A549 (cell line): ENCODE results near the gene MT1HL1. TPM values are rescaled to one million over a fixed set of nuclear protein-coding genes. Genes with fewer than 3 reads are reported as not detected.

Experiments used
- ATAC-seq, 2 experiments: fragments of 200-7000 bp in 1 of 2; fragments of >200 bp in 1 of 2; cut with Nextera tagmentation in 1 of 2; cut with Tn5 transposase in 1 of 2; 3 replicates each; pipeline versions ENCODE4 v1.8.0 to v1.9.1; 2018 to 2020; ENCODE audit warnings: mild to moderate bottlenecking in 1 of 2, moderate library complexity in 1 of 2
- CTCF ChIA-PET: fragments of 300-600 bp; sonication (Branson Sonifier 250); formaldehyde crosslinking; extraction: SDS; loops from one replicate; lab custom pipeline; 2021; ENCODE audit warnings: antibody characterized with exemption, inconsistent platforms; lab: Yijun Ruan, JAX
- POLR2A ChIA-PET: fragments of 350-600 bp; formaldehyde crosslinking; extraction: SDS; loops from one replicate; lab custom pipeline; 2021; ENCODE audit warnings: antibody characterized with exemption, inconsistent platforms; lab: Yijun Ruan, JAX
- DNase-seq, 2 experiments: peaks; one replicate each; pipeline versions ENCODE4 v3.0.0 to v3.0.0-alpha.2; 2011 to 2016; ENCODE audit warnings: low read depth in 1 of 2, low spot score in 1 of 2
- FAIRE-seq: peaks from 2 replicates; lab custom pipeline; 2011; peaks lifted over from hg19 to GRCh38; lab: Jason Lieb, UNC
- H3K27ac ChIP-seq, 2 experiments: fragments of >200 bp; sonication (Bioruptor Twin); formaldehyde crosslinking; 3 replicates each; pipeline ENCODE4 v1.5.1; 2016 to 2017
- H3K4me1 ChIP-seq: fragments of >200 bp; sonication (Bioruptor Twin); formaldehyde crosslinking; 3 replicates; pipeline ENCODE4 v1.6.1; 2016
- H3K4me2 ChIP-seq: fragments of >200 bp; sonication (Bioruptor Twin); formaldehyde crosslinking; 3 replicates; pipeline ENCODE4 v1.6.1; 2016
- H3K4me3 ChIP-seq: fragments of >200 bp; sonication (Bioruptor Twin); formaldehyde crosslinking; 3 replicates; pipeline ENCODE4 v1.5.1; 2016
- H3K9me3 ChIP-seq: fragments of >200 bp; sonication (Bioruptor Twin); formaldehyde crosslinking; 3 replicates; pipeline ENCODE4 v1.6.1; 2016
- CBX2 ChIP-seq: fragments of 200-600 bp; sonication (generic); IDR thresholded peaks from 2 replicates; pipeline ENCODE4 v1.6.1; 2016; ENCODE audit warnings: low read depth, mild to moderate bottlenecking, borderline replicate concordance
- CHD4 ChIP-seq: fragments of 200-600 bp; sonication (generic); IDR thresholded peaks from 2 replicates; pipeline ENCODE4 v1.6.1; 2016; ENCODE audit warnings: antibody characterized with exemption, mild to moderate bottlenecking, borderline replicate concordance
- CTCF ChIP-seq: fragments of >200 bp; sonication (Bioruptor Twin); formaldehyde crosslinking; IDR thresholded peaks from 3 replicates; pipeline ENCODE4 v1.5.1; 2016
- EHMT2 ChIP-seq: fragments of 200-600 bp; sonication (generic); IDR thresholded peaks from 2 replicates; pipeline ENCODE4 v1.6.1; 2016; ENCODE audit warnings: antibody characterized with exemption, low read depth, mild to moderate bottlenecking, moderate library complexity
- EP300 ChIP-seq, 2 experiments: fragments of >200 bp; sonication (Bioruptor Twin); formaldehyde crosslinking; IDR thresholded peaks; 2 replicates in 1 of 2; 3 replicates in 1 of 2; pipeline ENCODE4 v1.6.1; 2016 to 2017
- HDAC2 ChIP-seq: fragments of 200-600 bp; sonication (generic); IDR thresholded peaks from 2 replicates; pipeline ENCODE4 v1.6.1; 2016
- HEYL ChIP-seq: fragments of 250-450 bp; sonication (Bioruptor Pico); IDR thresholded peaks from 2 replicates; pipeline ENCODE4 v1.8.0; 2021; ENCODE audit warnings: mild to moderate bottlenecking, moderate library complexity
- MAFK ChIP-seq: fragments of 450-650 bp; IDR thresholded peaks from 2 replicates; pipeline ENCODE4 v1.6.1; 2014; ENCODE audit not compliant: partially characterized antibody
- MAZ ChIP-seq: fragments of 150-350 bp; IDR thresholded peaks from 2 replicates; pipeline ENCODE4 v1.6.1; 2014; ENCODE audit warnings: antibody characterized with exemption, low read depth, low read length, borderline replicate concordance
- NR3C1 ChIP-seq: fragments of >200 bp; sonication (Bioruptor Twin); formaldehyde crosslinking; IDR thresholded peaks from 3 replicates; pipeline ENCODE4 v1.6.1; 2017
- PBX3 ChIP-seq: IDR thresholded peaks from 2 replicates; pipeline ENCODE4 v1.6.1; 2012
- POLR2A ChIP-seq: IDR thresholded peaks from 2 replicates; pipeline ENCODE4 v1.6.1; 2012; ENCODE audit warnings: mild to moderate bottlenecking, low read length
- POLR2AphosphoS2 ChIP-seq: conservative IDR thresholded peaks from 2 replicates; pipeline ENCODE4 v1.6.1; 2012; ENCODE audit warnings: low read length, improper control_type of control experiment, inconsistent platforms
- RAD21 ChIP-seq, 2 experiments: fragments of >200 bp in 1 of 2; sonication (Bioruptor Twin) in 1 of 2; formaldehyde crosslinking in 1 of 2; IDR thresholded peaks in 1 of 2; conservative IDR thresholded peaks in 1 of 2; 2 replicates in 1 of 2; 3 replicates in 1 of 2; pipeline ENCODE4 v1.6.1; 2012 to 2018; ENCODE audit warnings: inconsistent platforms in 1 of 2
- REST ChIP-seq: fragments of 200-600 bp; sonication (generic); IDR thresholded peaks from 2 replicates; pipeline ENCODE4 v1.6.1; 2016; ENCODE audit warnings: antibody characterized with exemption, mild to moderate bottlenecking, moderate library complexity
- RFX5 ChIP-seq: fragments of 450-650 bp; IDR thresholded peaks from 2 replicates; pipeline ENCODE4 v1.7.1; 2014; ENCODE audit warnings: antibody characterized with exemption, mild to moderate bottlenecking, moderate library complexity
- RNF2 ChIP-seq: fragments of 200-600 bp; sonication (generic); IDR thresholded peaks from 2 replicates; pipeline ENCODE4 v1.6.1; 2016; ENCODE audit warnings: low read depth, mild to moderate bottlenecking, antibody characterized with exemption, moderate library complexity, borderline replicate concordance
- SREBF2 ChIP-seq: fragments of 450-650 bp; IDR thresholded peaks from 2 replicates; pipeline ENCODE4 v1.6.1; 2014; ENCODE audit warnings: mild to moderate bottlenecking, moderate library complexity
- TP53 ChIP-seq: fragments of 250-450 bp; sonication (Bioruptor Pico); IDR thresholded peaks from 2 replicates; pipeline ENCODE4 v1.5.0; 2021; ENCODE audit warnings: mild to moderate bottlenecking, moderate library complexity
- USF2 ChIP-seq: fragments of 450-650 bp; IDR thresholded peaks from 2 replicates; pipeline ENCODE4 v1.6.1; 2014; ENCODE audit warnings: antibody characterized with exemption
- ZFP36 ChIP-seq: fragments of 450-650 bp; IDR thresholded peaks from 2 replicates; pipeline ENCODE4 v1.6.1; 2014; ENCODE audit warnings: borderline replicate concordance; ENCODE audit not compliant: partially characterized antibody
- ZNF302 ChIP-seq: fragments of 250-450 bp; sonication (Bioruptor Pico); IDR thresholded peaks from 2 replicates; pipeline ENCODE4 v1.9.0; 2021; ENCODE audit warnings: inconsistent platforms, mild to moderate bottlenecking, moderate library complexity
- WGBS: methylation state at CpG from one replicate; pipeline ENCODE4 v1.1.6; 2017; ENCODE audit errors: missing lambda C conversion rate; 5-methylcytosine and 5-hydroxymethylcytosine counted together
- polyA plus RNA-seq, 4 experiments: library from polyadenylated mRNA; depleted of rRNA in 3 of 4; stranded (reverse); fragments of >200 nt; fragmentation: RNase III in 1 of 4; extraction: RNeasy Plus Mini Kit Qiagen cat#74134 plus additional on column Dnase treatment in 1 of 4; gene quantifications; 2 replicates in 3 of 4; 3 replicates in 1 of 4; pipeline ENCODE4 v1.2.3, GENCODE V29; 2011 to 2017

The MT1HL1 gene
- polyA plus RNA-seq, 2 of the 4 experiments (the other 2 are of a cell fraction) = not detected

- 63% methylated on average over 13 of the region's 13 CpGs for WGBS
These were observed 24.9 kb downstream of the MT1HL1 start for GRCh38 chr1:236979149-236979900.

GRCh38 chr1:236978740-236979139 is 25.5 kb downstream of the MT1HL1 start:
- CTCF ChIA-PET = no interaction called here
- Histone ChIP-seq H3K4me2 (no peak overlapping the region), H3K4me3 (no peak overlapping the region), H3K9me3 (no peaks in the 10 kb centered on the region), H3K27ac (no peak overlapping the region), H3K4me1 (no peaks in the 10 kb centered on the region)
- WGBS = 71% methylated on average over 14 of the region's 14 CpGs
- FAIRE-seq = no peak
- POLR2A ChIA-PET = no interaction called here
- no peak for DNase-seq
- no peak for TF ChIP-seq REST
- no peak for TF ChIP-seq MAZ
- no peak for TF ChIP-seq PBX3
- no peak for TF ChIP-seq TP53 (CRISPR knock-in tag)
- TF ChIP-seq ZFP36 = no peak
- TF ChIP-seq NR3C1 = no peak
- no peak for TF ChIP-seq ZNF302
- TF ChIP-seq CBX2 = no peak
- no peak for TF ChIP-seq POLR2AphosphoS2
- TF ChIP-seq MAFK = no peak
- TF ChIP-seq RFX5 = no peak
- no peak for TF ChIP-seq EHMT2
- no peak for TF ChIP-seq RAD21 (conservative IDR thresholded peaks at IDR 0.05 in 1 of 2, IDR thresholded peaks at IDR 0.05 in 1 of 2)
- no peak for TF ChIP-seq HDAC2
- no peak for TF ChIP-seq CHD4
- no peak for ATAC-seq

More at GRCh38 chr1:236979149-236979900, 24.9 kb downstream of the MT1HL1 start:
- no peak for ATAC-seq
- POLR2A ChIA-PET = no interaction called here
- no peak overlapping the region for H3K4me3 ChIP-seq
- H3K27ac ChIP-seq = no peak overlapping the region
- no peaks in the 10 kb centered on the region for H3K4me1 ChIP-seq
- no peak for FAIRE-seq
- H3K4me2 ChIP-seq = no peak overlapping the region
- no peak for DNase-seq
- CTCF ChIA-PET = no interaction called here
- no peak for TF ChIP-seq RAD21 (conservative IDR thresholded peaks at IDR 0.05 in 1 of 2, IDR thresholded peaks at IDR 0.05 in 1 of 2)
- TF ChIP-seq CTCF = no peak
- TF ChIP-seq RNF2 = no peak
- TF ChIP-seq SREBF2 = no peak
- TF ChIP-seq EP300 (IDR thresholded peaks at IDR 0.05) = no peak
- TF ChIP-seq POLR2A = no peak
- TF ChIP-seq USF2 = no peak
- no peak for TF ChIP-seq MAZ
- no peak for TF ChIP-seq HEYL (CRISPR knock-in tag)
- no peaks in the 10 kb centered on the region for H3K9me3 ChIP-seq
